GM12878 (cell line): ENCODE data around the gene CWC27. TPM values are rescaled to one million over a fixed set of nuclear protein-coding genes. Genes with fewer than 3 reads are reported as not detected.

ENCODE experiments used
- ASH2L ChIP-seq: fragments of 300-600, 200-600 bp; sonication (generic); IDR thresholded peaks from 2 replicates; pipeline ENCODE4 v1.6.1; 2017; ENCODE audit warnings: low read depth, mild to moderate bottlenecking, borderline replicate concordance
- CHD4 ChIP-seq: fragments of 200-600 bp; sonication (generic); IDR thresholded peaks from 2 replicates; pipeline ENCODE4 v1.6.1; 2016; ENCODE audit warnings: mild to moderate bottlenecking
- EED ChIP-seq: sonication (generic); IDR thresholded peaks from 2 replicates; pipeline ENCODE4 v1.6.1; 2016; ENCODE audit warnings: antibody characterized with exemption, low read depth
- HCFC1 ChIP-seq: fragments of 150-350 bp; IDR thresholded peaks from 2 replicates; pipeline ENCODE4 v1.6.1; 2014; ENCODE audit warnings: low read length
- LARP7 ChIP-seq: fragments of 450-650 bp; IDR thresholded peaks from 2 replicates; pipeline ENCODE4 v1.6.1; 2017; ENCODE audit warnings: mild to moderate bottlenecking
- MXI1 ChIP-seq: fragments of 150-350 bp; IDR thresholded peaks from 2 replicates; pipeline ENCODE4 v1.6.1; 2011; ENCODE audit warnings: low read depth, mild to moderate bottlenecking, inconsistent platforms, low read length, improper control_type of control experiment
- NFYA ChIP-seq: IDR thresholded peaks from 2 replicates; pipeline ENCODE4 v1.6.1; 2011; ENCODE audit warnings: low read depth, mild to moderate bottlenecking, low read length, improper control_type of control experiment, borderline replicate concordance
- NR2F1 ChIP-seq: fragments of 450-650 bp; conservative IDR thresholded peaks from 2 replicates; pipeline ENCODE4 v1.6.1; 2017; ENCODE audit warnings: mild to moderate bottlenecking
- PML ChIP-seq: IDR thresholded peaks from 2 replicates; pipeline ENCODE4 v1.6.1; 2012; ENCODE audit warnings: low read length, inconsistent platforms
- POLR2AphosphoS2 ChIP-seq: IDR thresholded peaks from 2 replicates; pipeline ENCODE4 v1.6.1; 2011; ENCODE audit warnings: low read depth, mild to moderate bottlenecking, low read length, improper control_type of control experiment, moderate library complexity
- RAD51 ChIP-seq: fragments of 450-650 bp; IDR thresholded peaks from 2 replicates; pipeline ENCODE4 v1.6.1; 2016; ENCODE audit warnings: moderate library complexity, mild to moderate bottlenecking, inconsistent platforms
- RFX5 ChIP-seq: IDR thresholded peaks from 2 replicates; pipeline ENCODE4 v1.6.1; 2011; ENCODE audit warnings: low read depth, low read length, improper control_type of control experiment
- SMARCA5 ChIP-seq: fragments of 450-650 bp; IDR thresholded peaks from 2 replicates; pipeline ENCODE4 v1.6.1; 2017; ENCODE audit warnings: mild to moderate bottlenecking
- TCF12 ChIP-seq: IDR thresholded peaks from 2 replicates; pipeline ENCODE4 v1.6.1; 2011; ENCODE audit warnings: low read depth, mild to moderate bottlenecking, low read length
- WRNIP1 ChIP-seq: IDR thresholded peaks from 2 replicates; pipeline ENCODE4 v1.6.1; 2011; ENCODE audit warnings: low read depth, low read length, improper control_type of control experiment, borderline replicate concordance
- ZBED1 ChIP-seq: IDR thresholded peaks from 2 replicates; pipeline ENCODE4 v1.6.1; 2016; ENCODE audit warnings: borderline replicate concordance
- ZNF274 ChIP-seq: IDR thresholded peaks from one replicate; pipeline ENCODE4 v1.8.0; 2011; ENCODE audit not compliant: insufficient read length, insufficient read depth
- polyA plus RNA-seq, 11 experiments: library from polyadenylated mRNA; depleted of rRNA in 4 of 11; unstranded in 6 of 11; stranded (reverse) in 5 of 11; fragments of >200 nt; fragmentation: Nextera tagmentation in 4 of 11; fragmentation: Illumina TruSeq in 1 of 11; extraction: Ambion mirVana in 4 of 11; extraction: Trizol in 1 of 11; gene quantifications; 1 replicate in 1 of 11; 2 replicates in 10 of 11; pipeline versions ENCODE4 v1.2.1 to v1.2.3, GENCODE V29; 2011 to 2016; ENCODE audit warnings: inconsistent platforms in 2 of 11, missing spikeins in 2 of 11, low read depth in 1 of 11
- total RNA-seq, 4 experiments: library from RNA; depleted of rRNA in 3 of 4; stranded (reverse); fragments of >200 nt in 3 of 4; fragmentation: Illumina TruSeq in 1 of 4; extraction: Trizol in 1 of 4; gene quantifications; 2 replicates each; pipeline versions ENCODE4 v1.2.1 to v1.2.3, GENCODE V29; 2013 to 2021
- TF ChIP-seq, protein P1 (sequence below): IDR thresholded peaks from 2 replicates; pipeline ENCODE4 v1.6.1; 2012; ENCODE audit warnings: low read depth, low read length, improper control_type of control experiment
- TF ChIP-seq, protein P2 (sequence below): fragments of 450-650 bp; IDR thresholded peaks from 2 replicates; pipeline ENCODE4 v1.6.1; 2017; ENCODE audit warnings: low read depth, mild to moderate bottlenecking, moderate library complexity
- TF ChIP-seq, protein P3 (sequence below): IDR thresholded peaks from 2 replicates; pipeline ENCODE4 v1.6.1; 2011; ENCODE audit warnings: borderline replicate concordance, low read depth, mild to moderate bottlenecking, moderate library complexity, mixed read lengths, low read length; ENCODE audit not compliant: insufficient read depth; ENCODE audit errors: extremely low read length
- TF ChIP-seq, protein P4 (sequence below): IDR thresholded peaks from 2 replicates; pipeline ENCODE4 v1.6.1; 2011; ENCODE audit warnings: borderline replicate concordance, low read depth, mild to moderate bottlenecking, moderate library complexity, low read length; ENCODE audit not compliant: insufficient read depth, poor library complexity, severe bottlenecking
- TF ChIP-seq, protein P5 (sequence below): fragments of 450-650 bp; IDR thresholded peaks from 2 replicates; pipeline ENCODE4 v1.6.1; 2017; ENCODE audit warnings: antibody characterized with exemption, mild to moderate bottlenecking, moderate library complexity
- TF ChIP-seq, protein P6 (sequence below): fragments of 450-650 bp; IDR thresholded peaks from 2 replicates; pipeline ENCODE4 v1.6.1; 2017; ENCODE audit warnings: mild to moderate bottlenecking

The CWC27 gene
- total and polyA plus RNA-seq, 10 of the 15 experiments (the other 5 are each of a cell fraction or from before 2014, with no cell fraction given) = 21.7 to 61.9 (median 47.0) TPM

GRCh38 chr5:64814073-64814472 is 45.3 kb downstream of the CWC27 start (continued):
- TF ChIP-seq WRNIP1 (no peak), ASH2L (no peak), ZBED1 (no peak), POLR2AphosphoS2 (no peak), CHD4 (no peak), PML (no peak), LARP7 (no peak), NFYA (no peak), TCF12 (no peak), SMARCA5 (no peak), RAD51 (no peak), RFX5 (no peak), ZNF274 (no peak), EED (peak; percentile 81), HCFC1 (no peak), MXI1 (no peak), NR2F1 (no peak)
- TF ChIP-seq, protein P1, sequence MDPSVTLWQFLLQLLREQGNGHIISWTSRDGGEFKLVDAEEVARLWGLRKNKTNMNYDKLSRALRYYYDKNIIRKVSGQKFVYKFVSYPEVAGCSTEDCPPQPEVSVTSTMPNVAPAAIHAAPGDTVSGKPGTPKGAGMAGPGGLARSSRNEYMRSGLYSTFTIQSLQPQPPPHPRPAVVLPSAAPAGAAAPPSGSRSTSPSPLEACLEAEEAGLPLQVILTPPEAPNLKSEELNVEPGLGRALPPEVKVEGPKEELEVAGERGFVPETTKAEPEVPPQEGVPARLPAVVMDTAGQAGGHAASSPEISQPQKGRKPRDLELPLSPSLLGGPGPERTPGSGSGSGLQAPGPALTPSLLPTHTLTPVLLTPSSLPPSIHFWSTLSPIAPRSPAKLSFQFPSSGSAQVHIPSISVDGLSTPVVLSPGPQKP = no peak
- TF ChIP-seq, protein P2, sequence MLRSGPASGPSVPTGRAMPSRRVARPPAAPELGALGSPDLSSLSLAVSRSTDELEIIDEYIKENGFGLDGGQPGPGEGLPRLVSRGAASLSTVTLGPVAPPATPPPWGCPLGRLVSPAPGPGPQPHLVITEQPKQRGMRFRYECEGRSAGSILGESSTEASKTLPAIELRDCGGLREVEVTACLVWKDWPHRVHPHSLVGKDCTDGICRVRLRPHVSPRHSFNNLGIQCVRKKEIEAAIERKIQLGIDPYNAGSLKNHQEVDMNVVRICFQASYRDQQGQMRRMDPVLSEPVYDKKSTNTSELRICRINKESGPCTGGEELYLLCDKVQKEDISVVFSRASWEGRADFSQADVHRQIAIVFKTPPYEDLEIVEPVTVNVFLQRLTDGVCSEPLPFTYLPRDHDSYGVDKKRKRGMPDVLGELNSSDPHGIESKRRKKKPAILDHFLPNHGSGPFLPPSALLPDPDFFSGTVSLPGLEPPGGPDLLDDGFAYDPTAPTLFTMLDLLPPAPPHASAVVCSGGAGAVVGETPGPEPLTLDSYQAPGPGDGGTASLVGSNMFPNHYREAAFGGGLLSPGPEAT = no peak
- TF ChIP-seq, protein P3, sequence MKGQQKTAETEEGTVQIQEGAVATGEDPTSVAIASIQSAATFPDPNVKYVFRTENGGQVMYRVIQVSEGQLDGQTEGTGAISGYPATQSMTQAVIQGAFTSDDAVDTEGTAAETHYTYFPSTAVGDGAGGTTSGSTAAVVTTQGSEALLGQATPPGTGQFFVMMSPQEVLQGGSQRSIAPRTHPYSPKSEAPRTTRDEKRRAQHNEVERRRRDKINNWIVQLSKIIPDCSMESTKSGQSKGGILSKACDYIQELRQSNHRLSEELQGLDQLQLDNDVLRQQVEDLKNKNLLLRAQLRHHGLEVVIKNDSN = no peak
- TF ChIP-seq, protein P4, sequence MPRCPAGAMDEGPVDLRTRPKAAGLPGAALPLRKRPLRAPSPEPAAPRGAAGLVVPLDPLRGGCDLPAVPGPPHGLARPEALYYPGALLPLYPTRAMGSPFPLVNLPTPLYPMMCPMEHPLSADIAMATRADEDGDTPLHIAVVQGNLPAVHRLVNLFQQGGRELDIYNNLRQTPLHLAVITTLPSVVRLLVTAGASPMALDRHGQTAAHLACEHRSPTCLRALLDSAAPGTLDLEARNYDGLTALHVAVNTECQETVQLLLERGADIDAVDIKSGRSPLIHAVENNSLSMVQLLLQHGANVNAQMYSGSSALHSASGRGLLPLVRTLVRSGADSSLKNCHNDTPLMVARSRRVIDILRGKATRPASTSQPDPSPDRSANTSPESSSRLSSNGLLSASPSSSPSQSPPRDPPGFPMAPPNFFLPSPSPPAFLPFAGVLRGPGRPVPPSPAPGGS = no peak
- TF ChIP-seq, protein P5, sequence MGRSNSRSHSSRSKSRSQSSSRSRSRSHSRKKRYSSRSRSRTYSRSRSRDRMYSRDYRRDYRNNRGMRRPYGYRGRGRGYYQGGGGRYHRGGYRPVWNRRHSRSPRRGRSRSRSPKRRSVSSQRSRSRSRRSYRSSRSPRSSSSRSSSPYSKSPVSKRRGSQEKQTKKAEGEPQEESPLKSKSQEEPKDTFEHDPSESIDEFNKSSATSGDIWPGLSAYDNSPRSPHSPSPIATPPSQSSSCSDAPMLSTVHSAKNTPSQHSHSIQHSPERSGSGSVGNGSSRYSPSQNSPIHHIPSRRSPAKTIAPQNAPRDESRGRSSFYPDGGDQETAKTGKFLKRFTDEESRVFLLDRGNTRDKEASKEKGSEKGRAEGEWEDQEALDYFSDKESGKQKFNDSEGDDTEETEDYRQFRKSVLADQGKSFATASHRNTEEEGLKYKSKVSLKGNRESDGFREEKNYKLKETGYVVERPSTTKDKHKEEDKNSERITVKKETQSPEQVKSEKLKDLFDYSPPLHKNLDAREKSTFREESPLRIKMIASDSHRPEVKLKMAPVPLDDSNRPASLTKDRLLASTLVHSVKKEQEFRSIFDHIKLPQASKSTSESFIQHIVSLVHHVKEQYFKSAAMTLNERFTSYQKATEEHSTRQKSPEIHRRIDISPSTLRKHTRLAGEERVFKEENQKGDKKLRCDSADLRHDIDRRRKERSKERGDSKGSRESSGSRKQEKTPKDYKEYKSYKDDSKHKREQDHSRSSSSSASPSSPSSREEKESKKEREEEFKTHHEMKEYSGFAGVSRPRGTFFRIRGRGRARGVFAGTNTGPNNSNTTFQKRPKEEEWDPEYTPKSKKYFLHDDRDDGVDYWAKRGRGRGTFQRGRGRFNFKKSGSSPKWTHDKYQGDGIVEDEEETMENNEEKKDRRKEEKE = no peak
- TF ChIP-seq, protein P6, sequence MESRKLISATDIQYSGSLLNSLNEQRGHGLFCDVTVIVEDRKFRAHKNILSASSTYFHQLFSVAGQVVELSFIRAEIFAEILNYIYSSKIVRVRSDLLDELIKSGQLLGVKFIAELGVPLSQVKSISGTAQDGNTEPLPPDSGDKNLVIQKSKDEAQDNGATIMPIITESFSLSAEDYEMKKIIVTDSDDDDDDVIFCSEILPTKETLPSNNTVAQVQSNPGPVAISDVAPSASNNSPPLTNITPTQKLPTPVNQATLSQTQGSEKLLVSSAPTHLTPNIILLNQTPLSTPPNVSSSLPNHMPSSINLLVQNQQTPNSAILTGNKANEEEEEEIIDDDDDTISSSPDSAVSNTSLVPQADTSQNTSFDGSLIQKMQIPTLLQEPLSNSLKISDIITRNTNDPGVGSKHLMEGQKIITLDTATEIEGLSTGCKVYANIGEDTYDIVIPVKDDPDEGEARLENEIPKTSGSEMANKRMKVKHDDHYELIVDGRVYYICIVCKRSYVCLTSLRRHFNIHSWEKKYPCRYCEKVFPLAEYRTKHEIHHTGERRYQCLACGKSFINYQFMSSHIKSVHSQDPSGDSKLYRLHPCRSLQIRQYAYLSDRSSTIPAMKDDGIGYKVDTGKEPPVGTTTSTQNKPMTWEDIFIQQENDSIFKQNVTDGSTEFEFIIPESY = no peak
